Adrenal gland (tissue), 5 donors: ENCODE measurements around the gene RALGAPA2.

Experiments used
- CTCF ChIP-seq, 6 experiments: fragments of 450-650 bp in 4 of 6; fragments of 200-600 bp in 2 of 6; sonication (generic) in 1 of 6; IDR thresholded peaks; 1 replicate in 5 of 6; 2 replicates in 1 of 6; pipeline versions ENCODE4 v1.5.1 to v1.8.0; 2016 to 2021; ENCODE audit warnings: antibody characterized with exemption in 6 of 6, mild to moderate bottlenecking in 2 of 6, moderate library complexity in 1 of 6
- POLR2A ChIP-seq, 2 donors: fragments of 450-650 bp; IDR thresholded peaks; one replicate each; pipeline ENCODE4 v1.6.1; 2017; ENCODE audit warnings: antibody characterized with exemption in 2 of 2, mild to moderate bottlenecking in 2 of 2, moderate library complexity in 1 of 2
- donor health status: DM: no; HTN: no; CAD: no.

- no peak for TF ChIP-seq CTCF (IDR thresholded peaks at IDR 0.05)
- TF ChIP-seq POLR2A (IDR thresholded peaks at IDR 0.05): no peak
Measured at GRCh38 chr20:20685635-20686034, 26.8 kb downstream of the RALGAPA2 start.
